Transverse colon (tissue), 4 donors: Measurements from ENCODE around the gene C1orf21.

Source experiments
- CTCF ChIP-seq, 5 experiments: fragments of 200-600 bp in 3 of 5; fragments of 450-650 bp in 2 of 5; sonication (generic) in 3 of 5; IDR thresholded peaks; 1 replicate in 2 of 5; 2 replicates in 3 of 5; pipeline ENCODE4 v1.5.1; 2016 to 2017; ENCODE audit warnings: antibody characterized with exemption in 5 of 5, inconsistent platforms in 3 of 5, mild to moderate bottlenecking in 2 of 5, moderate library complexity in 1 of 5
- POLR2A ChIP-seq: fragments of 450-650 bp; IDR thresholded peaks from one replicate; pipeline ENCODE4 v1.6.1; 2016; ENCODE audit warnings: antibody characterized with exemption, mild to moderate bottlenecking, moderate library complexity
- POLR2AphosphoS5 ChIP-seq, 3 donors: sonication (generic); formaldehyde crosslinking; IDR thresholded peaks; one replicate each; pipeline ENCODE4 v1.6.1; 2016; ENCODE audit warnings: antibody characterized with exemption in 3 of 3

- TF ChIP-seq POLR2AphosphoS5 (IDR thresholded peaks at IDR 0.05) = no peak
- no peak for TF ChIP-seq CTCF (IDR thresholded peaks at IDR 0.05)
- no peak for TF ChIP-seq POLR2A
Observed at GRCh38 chr1:184552446-184552845, 165.6 kb downstream of the C1orf21 start.
